K562 (cell line): ENCODE data around the gene RUNDC3A. TPM values are rescaled to one million over a fixed set of nuclear protein-coding genes. Genes with fewer than 3 reads are reported as not detected.

Experiments
- ATAC-seq: fragments of 200-7000 bp; cut with Tn5 transposase; 3 replicates; pipeline ENCODE4 v1.9.1; 2020; ENCODE audit warnings: moderate library complexity
- BruUV-seq: library from RNA; stranded (reverse); fragments of 400-500 nt; replicated peaks from 2 replicates; lab custom pipeline; 2021; lab: Mats Ljungman, UMichigan
- CTCF ChIA-PET: fragments of 300-600 bp; formaldehyde crosslinking; extraction: SDS; loops from one replicate; lab custom pipeline; 2021; ENCODE audit warnings: low intra/inter-chr PET ratio; lab: Yijun Ruan, JAX
- POLR2A ChIA-PET: fragments of 300-600, 350-650 bp; sonication (Branson Sonifier 250); formaldehyde crosslinking; extraction: SDS; loops from one replicate; lab custom pipeline; 2021; ENCODE audit warnings: antibody characterized with exemption, inconsistent platforms; lab: Yijun Ruan, JAX
- DNase-seq, 4 experiments: peaks; one replicate each; pipeline versions ENCODE4 v3.0.0 to v3.0.0-alpha.2; 2011 to 2018; ENCODE audit warnings: low spot score in 3 of 4, mixed read lengths in 3 of 4; ENCODE audit errors: extremely low read depth in 1 of 4
- FAIRE-seq: peaks from 2 replicates; lab custom pipeline; 2011; peaks lifted over from hg19 to GRCh38; lab: Jason Lieb, UNC
- H2AFZ ChIP-seq: 2 replicates; pipeline ENCODE4 v1.6.0; 2011; ENCODE audit warnings: low read depth, low read length, control low read depth, inconsistent platforms
- H3K27ac ChIP-seq: fragments of 200-600 bp; 3 replicates; pipeline ENCODE4 v1.8.0; 2011; ENCODE audit warnings: low read depth, mild to moderate bottlenecking, control low read depth, inconsistent platforms, low read length, moderate library complexity, mixed read lengths; ENCODE audit errors: extremely low read depth
- H3K27me3 ChIP-seq, 2 experiments: fragments of 300-600 bp in 1 of 2; 2 replicates in 1 of 2; 3 replicates in 1 of 2; pipeline versions ENCODE4 v1.6.0 to v1.8.0; 2011; ENCODE audit warnings: inconsistent platforms in 2 of 2, low read length in 2 of 2, mild to moderate bottlenecking in 1 of 2, mixed read lengths in 1 of 2, moderate library complexity in 1 of 2; ENCODE audit not compliant: control insufficient read depth in 2 of 2, insufficient read depth in 2 of 2
- H3K36me3 ChIP-seq: fragments of 300-600 bp; 3 replicates; pipeline ENCODE4 v1.8.0; 2011; ENCODE audit warnings: mild to moderate bottlenecking, low read length, inconsistent platforms; ENCODE audit not compliant: control insufficient read depth, insufficient read depth
- H3K4me1 ChIP-seq, 2 experiments: fragments of 200-600 bp in 1 of 2; replicated peaks in 1 of 2; 2 replicates in 1 of 2; 3 replicates in 1 of 2; pipeline versions ENCODE4 v1.5.1 to v1.8.0; 2011; ENCODE audit warnings: inconsistent platforms in 2 of 2, low read length in 2 of 2, mild to moderate bottlenecking in 1 of 2, mixed read lengths in 1 of 2, moderate library complexity in 1 of 2; ENCODE audit not compliant: control insufficient read depth in 2 of 2, insufficient read depth in 2 of 2
- H3K4me2 ChIP-seq: 2 replicates; pipeline ENCODE4 v1.6.1; 2011; ENCODE audit warnings: low read length, control low read depth, inconsistent platforms, mixed read lengths; ENCODE audit not compliant: insufficient read depth
- H3K4me3 ChIP-seq: fragments of 200-600 bp; sonication (generic), shearing (Covaris generic); 2 replicates; pipeline ENCODE4 v1.5.1; 2016; ENCODE audit warnings: control low read depth, inconsistent platforms
- H3K79me2 ChIP-seq: fragments of 200-600 bp; 3 replicates; pipeline ENCODE4 v1.8.0; 2011; ENCODE audit warnings: low read length, inconsistent platforms; ENCODE audit not compliant: control insufficient read depth, insufficient read depth
- H3K9ac ChIP-seq, 2 experiments: 2 replicates each; pipeline versions ENCODE4 v1.6.0 to v1.6.1; 2011; ENCODE audit warnings: low read depth in 2 of 2, low read length in 2 of 2, control low read depth in 1 of 2, inconsistent platforms in 1 of 2, mild to moderate bottlenecking in 1 of 2, mixed read lengths in 1 of 2; ENCODE audit not compliant: insufficient read depth in 1 of 2
- H3K9me1 ChIP-seq: one replicate; pipeline ENCODE4 v1.6.0; 2011; ENCODE audit warnings: inconsistent platforms, mild to moderate bottlenecking, low read length, moderate library complexity; ENCODE audit not compliant: control insufficient read depth, insufficient read depth
- H3K9me3 ChIP-seq: replicated peaks from 2 replicates; pipeline ENCODE4 v1.5.1; 2011; ENCODE audit warnings: low read depth, low read length, inconsistent platforms; ENCODE audit not compliant: control insufficient read depth, insufficient read depth
- H4K20me1 ChIP-seq: replicated peaks from 2 replicates; pipeline ENCODE4 v1.6.1; 2011; ENCODE audit warnings: low read length, inconsistent platforms, mixed read lengths; ENCODE audit not compliant: control insufficient read depth, insufficient read depth
- HNRNPH1 ChIP-seq: fragments of 200-400 bp; formaldehyde crosslinking; optimal IDR thresholded peaks from 2 replicates; pipeline ENCODE3; 2017; ENCODE audit warnings: low read depth, mild to moderate bottlenecking, low read length, moderate library complexity
- ILF3 ChIP-seq: fragments of 450-650 bp; IDR thresholded peaks from 2 replicates; pipeline ENCODE4 v1.6.1; 2018; ENCODE audit warnings: antibody characterized with exemption, mild to moderate bottlenecking, moderate library complexity, borderline replicate concordance
- NFXL1 ChIP-seq: fragments of 450-650 bp; formaldehyde crosslinking; IDR thresholded peaks from 2 replicates; pipeline ENCODE4 v1.4.0; 2021; ENCODE audit warnings: mild to moderate bottlenecking
- NONO ChIP-seq, 2 experiments: fragments of 200-400 bp in 1 of 2; fragments of 450-650 bp in 1 of 2; formaldehyde crosslinking in 1 of 2; IDR thresholded peaks; 2 replicates each; pipeline ENCODE4 v1.6.1; 2017; ENCODE audit warnings: low read depth in 2 of 2, mild to moderate bottlenecking in 2 of 2, moderate library complexity in 2 of 2, low read length in 1 of 2
- ZNF165 ChIP-seq: fragments of 250-450 bp; sonication (Bioruptor Pico); IDR thresholded peaks from 2 replicates; pipeline ENCODE4 v1.4.0; 2020; ENCODE audit warnings: borderline replicate concordance
- WGBS: fragments of 100-300 bp; shearing (Covaris generic); methylation state at CpG from one replicate; pipeline ENCODE4 v1.1.6; 2016; ENCODE audit warnings: low coverage, mixed read lengths; ENCODE audit not compliant: insufficient coverage; ENCODE audit errors: missing lambda C conversion rate; 5-methylcytosine and 5-hydroxymethylcytosine counted together
- in situ Hi-C: fragments of 300-500 bp; cut with MboI; formaldehyde crosslinking; loops from 4 replicates; pipeline ENCODE4 v1.15.0; 2018; ENCODE audit warnings: inconsistent platforms, mixed read lengths
- intact Hi-C: fragments of 100-400 bp; cut with micrococcal nuclease; formaldehyde crosslinking; loops from 2 replicates; pipeline ENCODE4 v1.14.2; 2022
- polyA plus RNA-seq, 8 experiments: library from polyadenylated mRNA; depleted of rRNA in 4 of 8; stranded (reverse) in 5 of 8; unstranded in 3 of 8; fragments of >200 nt; fragmentation: Nextera tagmentation in 2 of 8; fragmentation: Illumina TruSeq in 1 of 8; extraction: Ambion mirVana in 2 of 8; extraction: Trizol in 1 of 8; gene quantifications; 2 replicates each; pipeline versions ENCODE4 v1.2.1 to v1.2.3, GENCODE V29; 2011 to 2014; ENCODE audit warnings: inconsistent platforms in 1 of 8, missing spikeins in 1 of 8
- total RNA-seq, 7 experiments: library from RNA; depleted of rRNA in 6 of 7; stranded (reverse); fragments of >200 nt in 6 of 7; fragmentation: Illumina TruSeq in 2 of 7; extraction: Trizol in 2 of 7; gene quantifications; 2 replicates each; pipeline versions ENCODE4 v1.2.1 to v1.2.3, GENCODE V29; 2011 to 2021; ENCODE audit warnings: low replicate concordance in 1 of 7
- TF ChIP-seq, protein P1 (sequence below), 2 experiments: fragments of 450-650 bp; conservative IDR thresholded peaks; 2 replicates each; pipeline ENCODE4 v1.6.1; 2017; ENCODE audit warnings: mild to moderate bottlenecking in 2 of 2, moderate library complexity in 2 of 2

RUNDC3A gene
- total and polyA plus RNA-seq, 9 of the 15 experiments (the other 6 are each of a cell fraction or from before 2014, with no cell fraction given) = not detected

DNA sequence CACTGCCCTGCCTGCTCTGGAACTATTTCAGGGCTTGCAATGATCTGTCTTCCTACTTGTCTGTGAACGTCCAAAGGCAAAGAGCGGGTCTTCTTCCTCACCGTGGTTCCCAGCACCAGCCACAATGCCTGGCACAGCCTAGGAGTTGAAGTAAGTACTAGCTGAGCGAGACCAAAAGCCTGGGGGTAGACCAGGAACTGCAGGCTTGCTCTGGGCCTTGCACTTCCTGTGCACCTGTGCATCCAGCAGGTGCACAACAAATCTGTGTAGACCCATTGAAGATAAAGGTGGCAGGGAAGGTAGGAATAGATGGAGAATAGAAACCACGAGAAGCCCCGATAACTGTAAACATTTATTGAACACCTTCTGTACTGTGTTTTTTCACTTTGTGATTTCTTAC is 50.6 kb downstream of the RUNDC3A start:
- no peak overlapping the region for H3K4me2 ChIP-seq
- no peak for ATAC-seq
- BruUV-seq = no TSS peak

More for the DNA sequence above, 50.6 kb downstream of the RUNDC3A start:
- no peaks in the 10 kb centered on the region for H3K9me1 ChIP-seq
- intact Hi-C loops (no loop called here), in situ Hi-C loops (no loop called here)
- no peak for DNase-seq
- no peaks in the 10 kb centered on the region for H3K36me3 ChIP-seq
- H3K9me3 ChIP-seq = no peaks in the 10 kb centered on the region
- H3K4me3 ChIP-seq = no peak overlapping the region
- H2AFZ ChIP-seq = no peak overlapping the region
- peaks cover 0 to 44% of the 10 kb centered on the region in 2 experiments; a peak in 3 of 5 replicates for H3K4me1 ChIP-seq
- POLR2A ChIA-PET = interaction anchor here (0.7 to 1.1 kb wide), 5 partner anchors 9 to 199 kb away, joined by 3 to 4 read pairs (median 3); partner anchors contain the start of gene GRN
- no peaks in the 10 kb centered on the region for H3K79me2 ChIP-seq
- peaks cover 9% of the 10 kb centered on the region for H4K20me1 ChIP-seq
- no peak overlapping the region for H3K9ac ChIP-seq
- H3K27ac ChIP-seq = no peak overlapping the region
- 30% methylated on average over 6 of the region's 6 CpGs for WGBS
- no peaks in the 10 kb centered on the region for H3K27me3 ChIP-seq
- no peak for TF ChIP-seq NONO (IDR thresholded peaks at IDR 0.05; ENCODE audit: low read depth in 2 of 2, low read length in 1 of 2)
- TF ChIP-seq HNRNPH1 = no peak
- TF ChIP-seq, protein P1, sequence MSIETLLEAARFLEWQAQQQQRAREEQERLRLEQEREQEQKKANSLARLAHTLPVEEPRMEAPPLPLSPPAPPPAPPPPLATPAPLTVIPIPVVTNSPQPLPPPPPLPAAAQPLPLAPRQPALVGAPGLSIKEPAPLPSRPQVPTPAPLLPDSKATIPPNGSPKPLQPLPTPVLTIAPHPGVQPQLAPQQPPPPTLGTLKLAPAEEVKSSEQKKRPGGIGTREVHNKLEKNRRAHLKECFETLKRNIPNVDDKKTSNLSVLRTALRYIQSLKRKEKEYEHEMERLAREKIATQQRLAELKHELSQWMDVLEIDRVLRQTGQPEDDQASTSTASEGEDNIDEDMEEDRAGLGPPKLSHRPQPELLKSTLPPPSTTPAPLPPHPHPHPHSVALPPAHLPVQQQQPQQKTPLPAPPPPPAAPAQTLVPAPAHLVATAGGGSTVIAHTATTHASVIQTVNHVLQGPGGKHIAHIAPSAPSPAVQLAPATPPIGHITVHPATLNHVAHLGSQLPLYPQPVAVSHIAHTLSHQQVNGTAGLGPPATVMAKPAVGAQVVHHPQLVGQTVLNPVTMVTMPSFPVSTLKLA (conservative IDR thresholded peaks at IDR 0.05) = no peak
- no peak for TF ChIP-seq NFXL1
- no peak for TF ChIP-seq ILF3
- TF ChIP-seq ZNF165 (CRISPR knock-in tag) = no peak
- TF ChIP-seq, all 486 proteins: peak for 0
- no peak for FAIRE-seq
- CTCF ChIA-PET = no interaction called here
